ENCODE results near the gene LIMS2. TPM values are rescaled to one million over a fixed set of nuclear protein-coding genes. Genes with fewer than 3 reads are reported as not detected.

Gene LIMS2
- total RNA-seq, 1 donor from 2014 or later = 3.8 TPM

DNA sequence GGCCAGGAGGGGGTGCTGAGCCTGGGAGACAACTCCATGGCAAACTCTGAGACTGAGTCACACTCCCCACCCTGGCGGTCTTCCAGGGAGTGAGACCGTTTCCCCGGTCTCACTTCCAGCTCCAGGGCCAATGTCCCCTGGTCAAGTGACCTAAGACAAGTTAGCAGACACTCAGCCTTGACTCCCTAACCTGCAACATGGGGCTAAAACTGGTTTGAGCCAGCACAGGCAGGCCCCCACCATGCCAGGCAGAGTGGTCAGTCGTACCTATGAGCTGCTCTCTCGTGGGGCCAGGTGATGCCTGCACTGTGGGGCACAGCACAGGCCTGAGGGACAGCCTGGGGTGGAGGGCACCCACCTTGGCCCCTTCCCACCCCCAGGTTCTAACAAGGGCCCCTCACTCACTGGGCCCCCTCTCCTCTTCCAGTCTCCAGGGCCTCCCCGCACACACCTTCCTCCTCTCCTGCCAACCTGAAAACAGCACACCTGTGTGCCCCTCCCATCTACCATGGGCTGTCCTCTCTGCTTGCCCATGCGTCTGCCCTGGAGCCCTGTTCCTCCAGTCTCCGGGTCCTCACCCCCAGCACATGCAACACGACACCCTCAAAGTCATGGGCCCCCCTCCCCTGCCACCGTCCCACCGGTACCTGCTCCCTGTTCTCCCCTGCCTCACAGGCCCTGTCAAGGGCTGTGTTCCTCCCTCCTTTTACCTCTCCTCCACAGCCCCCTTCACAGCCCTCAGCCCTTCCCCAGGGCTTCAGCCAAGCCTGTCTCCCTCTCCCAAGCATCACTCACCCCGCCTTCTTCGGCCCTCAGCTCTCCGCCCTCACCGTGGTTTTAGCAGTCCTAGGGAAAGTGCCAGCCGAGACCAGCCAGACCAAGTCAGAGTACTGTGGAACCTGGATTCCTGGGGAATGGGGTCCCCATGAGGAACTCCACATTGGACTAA is 27.8 kb downstream of the LIMS2 start:
- Mint-ChIP-seq H3K4me1 (ENCODE audit: unreplicated experiment) (peaks cover 16% of the 10 kb centered on the region), H3K27me3 (ENCODE audit: unreplicated experiment) (peaks cover 20% of the 10 kb centered on the region)

DNA sequence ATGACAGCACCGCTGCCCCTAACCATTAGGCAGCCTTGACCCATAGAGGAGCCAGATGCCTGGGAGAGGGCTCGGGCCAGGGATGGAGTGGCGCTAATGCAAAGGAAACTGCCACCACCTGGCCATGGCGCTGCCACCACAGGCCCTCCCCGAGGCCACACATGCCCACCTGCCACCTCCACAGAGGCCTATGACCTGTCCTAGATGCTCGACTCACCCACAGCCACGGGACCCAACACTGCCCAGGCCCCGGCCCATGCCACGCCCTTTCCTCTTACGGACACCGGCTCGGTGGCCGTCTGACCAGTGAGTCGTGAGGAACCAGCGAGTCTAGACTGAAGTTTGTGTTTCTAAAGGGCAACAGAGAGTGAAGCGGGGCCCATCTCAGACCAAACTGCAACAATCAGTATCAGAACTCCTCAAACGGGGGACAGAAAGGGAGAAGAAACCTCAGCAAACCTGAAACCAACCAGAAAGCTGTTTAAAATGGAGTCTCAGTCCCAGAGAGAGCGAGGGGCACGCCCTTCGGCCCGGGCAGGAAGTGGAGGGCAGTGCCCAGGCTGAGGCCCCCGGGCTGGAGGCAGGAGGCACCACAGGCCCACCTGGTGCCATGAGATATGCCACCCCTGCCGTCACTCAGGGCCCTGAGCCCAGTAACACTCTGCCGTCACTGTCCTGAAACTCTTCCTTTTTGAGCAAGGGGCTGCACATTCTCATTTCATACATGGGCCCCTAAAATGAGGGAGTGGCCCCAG is 28.7 kb downstream of the LIMS2 start:
- no peak for DNase-seq (ENCODE audit: low spot score)
- Mint-ChIP-seq H3K4me3 (ENCODE audit: unreplicated experiment) (no peak overlapping the region), H3K27ac (ENCODE audit: unreplicated experiment) (no peak overlapping the region), H3K9me3 (ENCODE audit: unreplicated experiment) (no peaks in the 10 kb centered on the region), H3K36me3 (ENCODE audit: low read depth, unreplicated experiment) (peaks cover 9% of the 10 kb centered on the region), H3K27me3 (ENCODE audit: unreplicated experiment) (peaks cover 14% of the 10 kb centered on the region), H3K4me1 (ENCODE audit: unreplicated experiment) (peaks cover 12% of the 10 kb centered on the region)
- TF ChIP-seq, protein P1, sequence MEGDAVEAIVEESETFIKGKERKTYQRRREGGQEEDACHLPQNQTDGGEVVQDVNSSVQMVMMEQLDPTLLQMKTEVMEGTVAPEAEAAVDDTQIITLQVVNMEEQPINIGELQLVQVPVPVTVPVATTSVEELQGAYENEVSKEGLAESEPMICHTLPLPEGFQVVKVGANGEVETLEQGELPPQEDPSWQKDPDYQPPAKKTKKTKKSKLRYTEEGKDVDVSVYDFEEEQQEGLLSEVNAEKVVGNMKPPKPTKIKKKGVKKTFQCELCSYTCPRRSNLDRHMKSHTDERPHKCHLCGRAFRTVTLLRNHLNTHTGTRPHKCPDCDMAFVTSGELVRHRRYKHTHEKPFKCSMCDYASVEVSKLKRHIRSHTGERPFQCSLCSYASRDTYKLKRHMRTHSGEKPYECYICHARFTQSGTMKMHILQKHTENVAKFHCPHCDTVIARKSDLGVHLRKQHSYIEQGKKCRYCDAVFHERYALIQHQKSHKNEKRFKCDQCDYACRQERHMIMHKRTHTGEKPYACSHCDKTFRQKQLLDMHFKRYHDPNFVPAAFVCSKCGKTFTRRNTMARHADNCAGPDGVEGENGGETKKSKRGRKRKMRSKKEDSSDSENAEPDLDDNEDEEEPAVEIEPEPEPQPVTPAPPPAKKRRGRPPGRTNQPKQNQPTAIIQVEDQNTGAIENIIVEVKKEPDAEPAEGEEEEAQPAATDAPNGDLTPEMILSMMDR (IDR thresholded peaks at IDR 0.05; ENCODE audit: unreplicated experiment) = no peak

More for the DNA sequence above, 27.8 kb downstream of the LIMS2 start:
- no peak overlapping the region for H3K27ac Mint-ChIP-seq (ENCODE audit: unreplicated experiment)
- DNase-seq (ENCODE audit: low spot score) = no peak
- peaks cover 9% of the 10 kb centered on the region for H3K36me3 Mint-ChIP-seq (ENCODE audit: low read depth, unreplicated experiment)
- TF ChIP-seq, protein P1 (IDR thresholded peaks at IDR 0.05; ENCODE audit: unreplicated experiment) = no peak
- no peak overlapping the region for H3K4me3 Mint-ChIP-seq (ENCODE audit: unreplicated experiment)
- no peaks in the 10 kb centered on the region for H3K9me3 Mint-ChIP-seq (ENCODE audit: unreplicated experiment)

DNA sequence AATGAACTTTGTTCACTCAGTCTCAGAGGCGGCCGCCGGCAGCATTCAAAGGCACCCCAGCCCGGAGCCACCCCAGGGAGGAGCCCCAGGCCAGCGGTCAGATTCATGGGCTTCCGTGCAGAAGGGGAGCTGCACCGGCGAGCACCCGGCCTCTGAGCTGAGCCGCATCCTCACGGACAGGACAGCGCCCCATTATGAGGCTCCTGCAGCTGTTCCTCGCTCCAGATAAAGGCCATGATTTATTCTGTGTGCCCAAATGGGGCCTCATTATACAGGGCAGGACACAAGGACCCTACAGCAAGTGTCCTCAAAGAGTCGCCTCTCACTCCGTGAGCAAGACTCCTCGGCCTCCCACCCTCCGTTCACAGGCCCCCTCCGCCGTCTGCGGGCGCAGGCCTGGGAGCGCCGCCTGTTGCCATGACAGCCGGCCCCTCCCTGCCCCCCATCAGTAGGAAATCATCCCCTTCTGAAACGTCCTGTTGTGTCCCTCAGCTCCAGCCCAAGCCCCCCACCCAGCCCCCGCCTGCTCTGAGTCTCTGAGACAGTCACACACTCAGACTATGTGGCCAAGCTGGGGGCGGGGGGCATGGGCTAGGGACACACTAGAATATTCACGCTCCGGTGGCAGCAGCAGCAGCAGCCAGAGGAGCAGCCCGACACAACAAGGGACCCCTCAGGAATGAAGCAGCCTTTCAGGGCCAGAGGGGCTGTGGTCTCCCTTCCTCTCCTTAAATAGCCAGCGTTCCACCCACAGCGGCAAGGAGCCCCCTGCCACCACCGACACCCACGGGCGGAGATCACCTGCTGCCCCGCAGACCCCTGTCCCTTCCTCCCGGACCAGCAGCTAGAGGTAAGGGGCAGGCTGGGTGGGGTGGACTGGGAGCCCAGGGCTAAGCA is 29.7 kb downstream of the LIMS2 start, which contains the start of gene GPR17:
GPR17 (plus strand) TSS at position 759 of the 897 bp plus-strand sequence. CDS start 4,583 bp downstream, outside the sequence.
- peaks cover 12% of the 10 kb centered on the region for H3K4me1 Mint-ChIP-seq (ENCODE audit: unreplicated experiment)
- peak within 1 kb of the TSS; percentile 61 for H3K27ac Mint-ChIP-seq (ENCODE audit: unreplicated experiment)
- no peak for DNase-seq (ENCODE audit: low spot score)
- TF ChIP-seq, protein P1 (IDR thresholded peaks at IDR 0.05; ENCODE audit: unreplicated experiment) = no peak
- H3K9me3 Mint-ChIP-seq (ENCODE audit: unreplicated experiment) = no peaks in the 10 kb centered on the region
- H3K27me3 Mint-ChIP-seq (ENCODE audit: unreplicated experiment) = peaks cover 12% of the 10 kb centered on the region
- H3K4me3 Mint-ChIP-seq (ENCODE audit: unreplicated experiment) = no peak within 1 kb of the TSS
- peaks cover 9% of the 10 kb centered on the region for H3K36me3 Mint-ChIP-seq (ENCODE audit: low read depth, unreplicated experiment)

DNA sequence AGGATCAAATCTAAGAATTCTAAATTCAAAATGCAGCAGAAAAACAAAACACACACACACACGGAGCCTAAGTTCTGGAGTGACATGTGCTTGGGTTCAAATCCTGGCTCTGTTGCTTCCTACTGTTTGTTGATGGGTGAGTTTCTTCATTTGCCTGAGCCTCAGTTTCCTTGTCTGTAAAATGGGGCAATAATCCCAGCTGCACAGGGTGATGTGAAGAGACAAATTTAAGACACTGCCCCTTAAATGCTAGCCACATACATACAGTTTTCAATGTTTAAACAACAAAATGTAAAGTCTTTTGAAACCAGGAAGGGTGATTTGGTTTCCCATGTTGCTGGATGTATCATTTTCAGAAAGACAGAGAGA is 30.3 kb downstream of the LIMS2 start:
- Mint-ChIP-seq H3K4me3 (ENCODE audit: unreplicated experiment) (no peak overlapping the region), H3K9me3 (ENCODE audit: unreplicated experiment) (no peaks in the 10 kb centered on the region), H3K4me1 (ENCODE audit: unreplicated experiment) (peaks cover 12% of the 10 kb centered on the region), H3K27me3 (ENCODE audit: unreplicated experiment) (peaks cover 12% of the 10 kb centered on the region), H3K36me3 (ENCODE audit: low read depth, unreplicated experiment) (peaks cover 9% of the 10 kb centered on the region), H3K27ac (ENCODE audit: unreplicated experiment) (peak overlapping the region; percentile 61)
- TF ChIP-seq, protein P1 (IDR thresholded peaks at IDR 0.05; ENCODE audit: unreplicated experiment) = no peak
- no peak for DNase-seq (ENCODE audit: low spot score)
